H1 (cell line): ENCODE data around the gene CCDC93. TPM values are rescaled to one million over a fixed set of nuclear protein-coding genes. Genes with fewer than 3 reads are reported as not detected.

Experiments
- CHD7 ChIP-seq: fragments of 300-600 bp; sonication (generic); IDR thresholded peaks from 2 replicates; pipeline ENCODE4 v1.7.1; 2012; ENCODE audit warnings: low read length, moderate library complexity, mild to moderate bottlenecking, inconsistent platforms; ENCODE audit not compliant: insufficient replicate concordance
- EGR1 ChIP-seq: IDR thresholded peaks from 2 replicates; pipeline ENCODE4 v1.6.1; 2011; ENCODE audit warnings: low read depth, low read length, borderline replicate concordance
- EP300 ChIP-seq, 2 experiments: IDR thresholded peaks; 1 replicate in 1 of 2; 2 replicates in 1 of 2; pipeline ENCODE4 v1.6.1; 2011 to 2012; ENCODE audit warnings: low read depth in 2 of 2, low read length in 2 of 2, mild to moderate bottlenecking in 2 of 2, borderline replicate concordance in 1 of 2, inconsistent platforms in 1 of 2, moderate library complexity in 1 of 2
- PHF8 ChIP-seq: fragments of 200-600 bp; sonication (generic); conservative IDR thresholded peaks from 2 replicates; pipeline ENCODE4 v1.7.1; 2012; ENCODE audit warnings: low read depth, mild to moderate bottlenecking, inconsistent platforms, low read length, moderate library complexity
- SP1 ChIP-seq: IDR thresholded peaks from 2 replicates; pipeline ENCODE4 v1.6.1; 2011; ENCODE audit warnings: low read depth, low read length
- TAF7 ChIP-seq: optimal IDR thresholded peaks from 2 replicates; pipeline ENCODE3; 2011; ENCODE audit warnings: low read depth, mild to moderate bottlenecking, inconsistent platforms, low read length, moderate library complexity, borderline replicate concordance
- TCF12 ChIP-seq: IDR thresholded peaks from 2 replicates; pipeline ENCODE4 v1.6.1; 2011; ENCODE audit warnings: low read depth, mild to moderate bottlenecking, low read length
- polyA plus RNA-seq, 7 experiments: library from polyadenylated mRNA; depleted of rRNA in 3 of 7; stranded (reverse) in 5 of 7; unstranded in 2 of 7; fragments of >200 nt in 5 of 7; fragments of 200-250 nt in 2 of 7; gene quantifications; 1 replicate in 5 of 7; 2 replicates in 1 of 7; 4 replicates in 1 of 7; pipeline versions ENCODE4 v1.2.1 to v1.2.3, GENCODE V29; 2011 to 2013; ENCODE audit warnings: missing spikeins in 2 of 7, mixed read lengths in 2 of 7
- total RNA-seq: library from RNA; stranded (reverse); fragmentation: NEBNext Ultra II Directional; extraction: Animal tissue kit (Norgen Biotek cat#: 25700); gene quantifications from 2 replicates; pipeline ENCODE4 v1.2.1, GENCODE V29; 2021
- TF ChIP-seq, protein P1 (sequence below): IDR thresholded peaks from 2 replicates; pipeline ENCODE4 v1.6.1; 2012; ENCODE audit warnings: low read length, inconsistent platforms

The CCDC93 gene
- total and polyA plus RNA-seq, 2 of the 8 experiments (the other 6 are each of a cell fraction or from before 2014, with no cell fraction given) = 5.5 to 18.0 TPM

DNA sequence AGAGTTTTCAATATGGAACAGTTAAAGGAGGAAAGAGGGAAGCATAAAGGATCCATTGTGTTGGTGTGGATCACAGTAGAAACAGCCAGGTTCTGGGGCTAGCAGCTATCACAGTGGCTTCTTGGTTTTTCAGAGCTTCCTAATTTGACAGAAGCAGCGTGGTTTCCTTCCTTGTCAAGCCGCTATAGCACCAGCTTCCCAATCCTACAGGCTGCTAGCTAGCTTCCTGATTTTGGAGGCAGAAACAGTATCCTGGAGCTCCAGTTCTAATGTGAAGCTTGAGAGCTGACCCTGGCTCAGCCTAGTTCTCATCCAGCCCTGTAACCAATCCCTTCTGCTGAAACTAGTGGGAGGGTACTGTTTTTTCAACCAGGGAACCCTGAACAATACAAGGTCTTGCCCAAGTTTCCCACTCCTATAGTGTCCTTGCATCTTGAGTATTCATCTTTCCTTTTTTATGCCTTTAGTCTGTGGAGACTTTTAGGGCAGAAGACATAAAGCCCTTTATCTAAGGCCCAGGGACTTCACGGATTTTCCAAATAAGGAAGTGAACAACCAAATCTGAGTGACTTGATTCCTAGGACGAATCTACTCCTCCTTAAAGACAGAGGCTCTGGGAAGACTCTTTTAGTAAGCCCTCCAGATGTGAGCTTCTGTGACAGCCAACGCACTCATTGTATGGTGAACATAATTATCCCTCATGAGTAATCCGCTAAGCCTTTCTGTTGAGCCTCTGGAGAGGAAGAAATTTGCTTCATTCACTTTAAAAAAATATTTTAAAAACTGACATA is 33.8 kb downstream of the CCDC93 start (continued):
- TF ChIP-seq PHF8 (no peak), SP1 (no peak), TCF12 (no peak), TAF7 (no peak), EGR1 (no peak), EP300 (IDR thresholded peaks at IDR 0.05; ENCODE audit: borderline replicate concordance in 1 of 2, low read depth in 2 of 2, low read length in 2 of 2) (no peak), CHD7 (no peak)
- TF ChIP-seq, protein P1, sequence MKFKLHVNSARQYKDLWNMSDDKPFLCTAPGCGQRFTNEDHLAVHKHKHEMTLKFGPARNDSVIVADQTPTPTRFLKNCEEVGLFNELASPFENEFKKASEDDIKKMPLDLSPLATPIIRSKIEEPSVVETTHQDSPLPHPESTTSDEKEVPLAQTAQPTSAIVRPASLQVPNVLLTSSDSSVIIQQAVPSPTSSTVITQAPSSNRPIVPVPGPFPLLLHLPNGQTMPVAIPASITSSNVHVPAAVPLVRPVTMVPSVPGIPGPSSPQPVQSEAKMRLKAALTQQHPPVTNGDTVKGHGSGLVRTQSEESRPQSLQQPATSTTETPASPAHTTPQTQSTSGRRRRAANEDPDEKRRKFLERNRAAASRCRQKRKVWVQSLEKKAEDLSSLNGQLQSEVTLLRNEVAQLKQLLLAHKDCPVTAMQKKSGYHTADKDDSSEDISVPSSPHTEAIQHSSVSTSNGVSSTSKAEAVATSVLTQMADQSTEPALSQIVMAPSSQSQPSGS = no peak
